ENCODE data around the gene CPT1B. TPM values are rescaled to one million over a fixed set of nuclear protein-coding genes. Genes with fewer than 3 reads are reported as not detected.

CPT1B gene
- total RNA-seq, 1 donor from 2014 or later: 60.7 TPM

- Mint-ChIP-seq H3K4me3 (ENCODE audit: unreplicated experiment) (peak within 1 kb of the TSS; percentile 83), H3K27me3 (ENCODE audit: unreplicated experiment) (no peaks in the 10 kb centered on the region), H3K9me3 (ENCODE audit: unreplicated experiment) (no peaks in the 10 kb centered on the region), H3K27ac (ENCODE audit: unreplicated experiment) (peak within 1 kb of the TSS; percentile 71), H3K4me1 (ENCODE audit: unreplicated experiment) (peaks cover 24% of the 10 kb centered on the region), H3K36me3 (ENCODE audit: unreplicated experiment) (peaks cover 4% of the 10 kb centered on the region)
- peak; percentile 99 for DNase-seq (ENCODE audit: extremely low spot score, unreplicated experiment)
- peak; percentile 67 for TF ChIP-seq CTCF (IDR thresholded peaks at IDR 0.05)
These were observed 52.9 kb downstream of the CPT1B start, which contains the start of gene SCO2 for GRCh38 chr22:50525104-50525857. TSS of gene SCO2 (minus strand) at chr22:50525598. CDS start at chr22:50524411, 1,187 bp downstream.

- H3K4me1 Mint-ChIP-seq (ENCODE audit: unreplicated experiment): peaks cover 24% of the 10 kb centered on the region
- H3K27me3 Mint-ChIP-seq (ENCODE audit: unreplicated experiment): no peaks in the 10 kb centered on the region
- DNase-seq (ENCODE audit: extremely low spot score, unreplicated experiment): no peak
- TF ChIP-seq CTCF (IDR thresholded peaks at IDR 0.05): no peak
- no peaks in the 10 kb centered on the region for H3K9me3 Mint-ChIP-seq (ENCODE audit: unreplicated experiment)
- H3K27ac Mint-ChIP-seq (ENCODE audit: unreplicated experiment): peak overlapping the region; percentile 71
- peak overlapping the region; percentile 83 for H3K4me3 Mint-ChIP-seq (ENCODE audit: unreplicated experiment)
- peaks cover 5% of the 10 kb centered on the region for H3K36me3 Mint-ChIP-seq (ENCODE audit: unreplicated experiment)
These were observed 53.5 kb downstream of the CPT1B start for GRCh38 chr22:50524676-50525103.

GRCh38 chr22:50523806-50524675, 54.2 kb downstream of the CPT1B start:
- DNase-seq (ENCODE audit: extremely low spot score, unreplicated experiment): no peak
- TF ChIP-seq CTCF (IDR thresholded peaks at IDR 0.05): no peak
- H3K4me1 Mint-ChIP-seq (ENCODE audit: unreplicated experiment): peaks cover 24% of the 10 kb centered on the region
- no peaks in the 10 kb centered on the region for H3K9me3 Mint-ChIP-seq (ENCODE audit: unreplicated experiment)
- peak overlapping the region; percentile 71 for H3K27ac Mint-ChIP-seq (ENCODE audit: unreplicated experiment)
- H3K4me3 Mint-ChIP-seq (ENCODE audit: unreplicated experiment): peak overlapping the region; percentile 83
- no peaks in the 10 kb centered on the region for H3K27me3 Mint-ChIP-seq (ENCODE audit: unreplicated experiment)
- peaks cover 9% of the 10 kb centered on the region for H3K36me3 Mint-ChIP-seq (ENCODE audit: unreplicated experiment)

- Mint-ChIP-seq H3K36me3 (ENCODE audit: unreplicated experiment) (peaks cover 9% of the 10 kb centered on the region), H3K9me3 (ENCODE audit: unreplicated experiment) (no peaks in the 10 kb centered on the region), H3K4me1 (ENCODE audit: unreplicated experiment) (peaks cover 24% of the 10 kb centered on the region), H3K27ac (ENCODE audit: unreplicated experiment) (no peak overlapping the region), H3K4me3 (ENCODE audit: unreplicated experiment) (peak overlapping the region; percentile 20), H3K27me3 (ENCODE audit: unreplicated experiment) (no peaks in the 10 kb centered on the region)
- no peak for DNase-seq (ENCODE audit: extremely low spot score, unreplicated experiment)
- TF ChIP-seq CTCF (IDR thresholded peaks at IDR 0.05): no peak
These were observed 54.8 kb downstream of the CPT1B start for GRCh38 chr22:50523458-50523805.

Measured in osteocyte (in vitro differentiated cells).